H1 (cell line): ENCODE measurements around the gene POFUT2. TPM values are rescaled to one million over a fixed set of nuclear protein-coding genes. Genes with fewer than 3 reads are reported as not detected.

Experiments used
- CTCF ChIA-PET: fragments of 300-600 bp; sonication (Branson Sonifier 250); formaldehyde crosslinking; loops from one replicate; lab custom pipeline; 2021; ENCODE audit not compliant: partially characterized antibody; lab: Charles Lee
- POLR2A ChIA-PET: fragments of 300-600 bp; sonication (Branson Sonifier 250); formaldehyde crosslinking; loops from one replicate; lab custom pipeline; 2021; ENCODE audit warnings: inconsistent platforms; ENCODE audit not compliant: partially characterized antibody; lab: Charles Lee
- DNase-seq, 2 experiments: peaks; one replicate each; pipeline versions ENCODE4 v3.0.0 to v3.0.0-alpha.2; 2010 to 2022; ENCODE audit warnings: low spot score in 2 of 2, low read depth in 1 of 2, mixed read lengths in 1 of 2
- FAIRE-seq: peaks from 2 replicates; lab custom pipeline; 2011; peaks lifted over from hg19 to GRCh38; lab: Jason Lieb, UNC
- H2AFZ ChIP-seq: 2 replicates; pipeline ENCODE4 v1.8.1; 2012; ENCODE audit warnings: low read length, inconsistent platforms
- H2AK5ac ChIP-seq: 2 replicates; pipeline ENCODE4 v1.6.1; 2013; ENCODE audit warnings: low read depth, low read length
- H2BK120ac ChIP-seq: replicated peaks from 2 replicates; pipeline ENCODE3; 2013; ENCODE audit warnings: low read depth, low read length, inconsistent platforms
- H2BK12ac ChIP-seq: 2 replicates; pipeline ENCODE4 v1.6.1; 2013; ENCODE audit warnings: low read depth, low read length
- H2BK15ac ChIP-seq: 2 replicates; pipeline ENCODE4 v1.6.1; 2013; ENCODE audit warnings: low read length
- H2BK20ac ChIP-seq: 2 replicates; pipeline ENCODE4 v1.6.1; 2013; ENCODE audit warnings: low read length
- H2BK5ac ChIP-seq: 2 replicates; pipeline ENCODE4 v1.6.1; 2013; ENCODE audit warnings: low read depth, low read length
- H3K14ac ChIP-seq: 2 replicates; pipeline ENCODE4 v1.6.1; 2013; ENCODE audit warnings: inconsistent platforms; ENCODE audit not compliant: insufficient read length
- H3K18ac ChIP-seq: 2 replicates; pipeline ENCODE4 v1.6.1; 2013; ENCODE audit warnings: low read length; ENCODE audit errors: extremely low read depth
- H3K23ac ChIP-seq: 2 replicates; pipeline ENCODE4 v1.6.1; 2013; ENCODE audit warnings: inconsistent platforms; ENCODE audit not compliant: insufficient read length
- H3K23me2 ChIP-seq: 2 replicates; pipeline ENCODE4 v1.6.1; 2013; ENCODE audit warnings: low read depth, low read length
- H3K27ac ChIP-seq: 2 replicates; pipeline ENCODE4 v1.6.1; 2011; ENCODE audit warnings: low read depth, low read length, inconsistent platforms
- H3K27me3 ChIP-seq, 4 experiments: replicated peaks in 1 of 4; 1 replicate in 1 of 4; 2 replicates in 3 of 4; pipeline versions ENCODE4 v1.6.1 to v1.8.1; 2011 to 2013; ENCODE audit warnings: low read length in 3 of 4, mild to moderate bottlenecking in 3 of 4, inconsistent platforms in 2 of 4, mixed read lengths in 2 of 4, moderate library complexity in 1 of 4; ENCODE audit not compliant: control insufficient read depth in 3 of 4, insufficient read depth in 3 of 4; ENCODE audit errors: extremely low read depth in 1 of 4
- H3K36me3 ChIP-seq, 4 experiments: 2 replicates each; pipeline versions ENCODE4 v1.6.1 to v1.8.1; 2011 to 2013; ENCODE audit warnings: mild to moderate bottlenecking in 4 of 4, low read length in 3 of 4, moderate library complexity in 2 of 4, control low read depth in 1 of 4, inconsistent platforms in 1 of 4; ENCODE audit not compliant: insufficient read depth in 4 of 4, control insufficient read depth in 2 of 4
- H3K4ac ChIP-seq: replicated peaks from 2 replicates; pipeline ENCODE3; 2013; ENCODE audit warnings: low read length, low read depth, mixed read lengths, inconsistent platforms; ENCODE audit not compliant: insufficient read length
- H3K4me1 ChIP-seq, 4 experiments: replicated peaks in 1 of 4; 1 replicate in 1 of 4; 2 replicates in 3 of 4; pipeline versions ENCODE4 v1.6.1 to v1.8.1; 2011 to 2013; ENCODE audit warnings: low read length in 3 of 4, inconsistent platforms in 2 of 4, mixed read lengths in 1 of 4; ENCODE audit not compliant: insufficient read depth in 4 of 4, control insufficient read depth in 3 of 4
- H3K4me2 ChIP-seq, 2 experiments: 2 replicates each; pipeline versions ENCODE4 v1.6.1 to v1.8.1; 2011 to 2013; ENCODE audit warnings: low read depth in 2 of 2, low read length in 2 of 2, control low read depth in 1 of 2, inconsistent platforms in 1 of 2, mild to moderate bottlenecking in 1 of 2; ENCODE audit not compliant: insufficient read depth in 1 of 2
- H3K4me3 ChIP-seq, 4 experiments: fragments of 200-600, 300-600 bp in 1 of 4; sonication (generic), shearing (Covaris generic), sonication (Bioruptor Twin) in 1 of 4; 2 replicates each; pipeline versions ENCODE4 v1.5.1 to v1.8.1; 2011 to 2016; ENCODE audit warnings: low read length in 4 of 4, low read depth in 3 of 4, control low read depth in 2 of 4, inconsistent platforms in 2 of 4, mild to moderate bottlenecking in 2 of 4, mixed read lengths in 1 of 4, moderate library complexity in 1 of 4; ENCODE audit not compliant: insufficient read depth in 2 of 4; ENCODE audit errors: extremely low read depth in 1 of 4
- H3K56ac ChIP-seq: replicated peaks from 2 replicates; pipeline ENCODE3; 2013; ENCODE audit warnings: low read depth, mild to moderate bottlenecking, mixed read lengths, low read length, inconsistent platforms; ENCODE audit not compliant: insufficient read length
- H3K79me1 ChIP-seq: 2 replicates; pipeline ENCODE4 v1.6.1; 2013; ENCODE audit warnings: low read depth, low read length, control low read depth
- H3K79me2 ChIP-seq, 2 experiments: 2 replicates each; pipeline versions ENCODE4 v1.6.1 to v1.8.1; 2012 to 2013; ENCODE audit warnings: low read length in 2 of 2, mild to moderate bottlenecking in 2 of 2, inconsistent platforms in 1 of 2; ENCODE audit not compliant: insufficient read depth in 2 of 2, control insufficient read depth in 1 of 2
- H3K9ac ChIP-seq, 4 experiments: replicated peaks in 1 of 4; 1 replicate in 1 of 4; 2 replicates in 3 of 4; pipeline versions ENCODE4 v1.6.1 to v1.8.1; 2011 to 2013; ENCODE audit warnings: low read depth in 3 of 4, low read length in 3 of 4, control low read depth in 2 of 4, mild to moderate bottlenecking in 2 of 4, moderate library complexity in 2 of 4, inconsistent platforms in 1 of 4; ENCODE audit errors: extremely low read depth in 1 of 4
- H3K9me3 ChIP-seq, 2 experiments: 2 replicates each; pipeline versions ENCODE4 v1.6.1 to v1.8.1; 2012 to 2013; ENCODE audit warnings: mild to moderate bottlenecking in 2 of 2, moderate library complexity in 2 of 2, control low read depth in 1 of 2, inconsistent platforms in 1 of 2, low read depth in 1 of 2, low read length in 1 of 2, mixed read lengths in 1 of 2; ENCODE audit not compliant: insufficient read depth in 2 of 2
- H4K20me1 ChIP-seq, 2 experiments: replicated peaks in 1 of 2; 2 replicates each; pipeline versions ENCODE3 to v1.8.1; 2011 to 2013; ENCODE audit warnings: inconsistent platforms in 2 of 2, low read length in 2 of 2, mild to moderate bottlenecking in 1 of 2; ENCODE audit not compliant: insufficient read depth in 2 of 2, control insufficient read depth in 1 of 2
- H4K5ac ChIP-seq: 2 replicates; pipeline ENCODE4 v1.6.1; 2013; ENCODE audit warnings: low read length, low read depth, mixed read lengths, inconsistent platforms; ENCODE audit not compliant: insufficient read length
- H4K8ac ChIP-seq: 2 replicates; pipeline ENCODE4 v1.8.0; 2013; ENCODE audit warnings: mild to moderate bottlenecking, moderate library complexity, low read length, inconsistent platforms; ENCODE audit not compliant: insufficient read depth; ENCODE audit errors: extremely low read depth
- H4K91ac ChIP-seq: replicated peaks from 2 replicates; pipeline ENCODE3; 2013; ENCODE audit warnings: low read length, mixed read lengths, inconsistent platforms; ENCODE audit not compliant: insufficient read length
- ASH2L ChIP-seq: fragments of 200-600, 300-600 bp; sonication (generic); IDR thresholded peaks from one replicate; pipeline ENCODE4 v1.7.1; 2017; ENCODE audit warnings: low read length
- CHD1 ChIP-seq: IDR thresholded peaks from 2 replicates; pipeline ENCODE4 v1.6.1; 2012; ENCODE audit warnings: low read depth, low read length, improper control_type of control experiment
- GABPA ChIP-seq: IDR thresholded peaks from 2 replicates; pipeline ENCODE4 v1.6.1; 2011; ENCODE audit warnings: mild to moderate bottlenecking, low read length, moderate library complexity, borderline replicate concordance; ENCODE audit not compliant: insufficient read depth
- KDM1A ChIP-seq: fragments of 200-600, 300-600 bp; sonication (generic); IDR thresholded peaks from 2 replicates; pipeline ENCODE4 v1.7.1; 2016; ENCODE audit warnings: mild to moderate bottlenecking, low read length, borderline replicate concordance
- KDM5A ChIP-seq: fragments of 200-600 bp; IDR thresholded peaks from 2 replicates; pipeline ENCODE4 v1.7.1; 2012; ENCODE audit warnings: mild to moderate bottlenecking, low read length, inconsistent platforms, mixed read lengths
- MAFK ChIP-seq: IDR thresholded peaks from 2 replicates; pipeline ENCODE4 v1.6.1; 2012; ENCODE audit warnings: low read depth, mild to moderate bottlenecking, improper control_type of control experiment, low read length
- RBBP5 ChIP-seq: IDR thresholded peaks from 2 replicates; pipeline ENCODE4 v1.7.1; 2012; ENCODE audit warnings: low read depth, mild to moderate bottlenecking, inconsistent platforms, low read length, moderate library complexity, borderline replicate concordance
- SP2 ChIP-seq: IDR thresholded peaks from 2 replicates; pipeline ENCODE4 v1.6.1; 2012; ENCODE audit warnings: mild to moderate bottlenecking, low read length, inconsistent platforms
- SP4 ChIP-seq: IDR thresholded peaks from 2 replicates; pipeline ENCODE4 v1.6.1; 2012; ENCODE audit warnings: low read length, inconsistent platforms
- TEAD4 ChIP-seq: IDR thresholded peaks from 2 replicates; pipeline ENCODE4 v1.6.1; 2012; ENCODE audit warnings: low read depth, low read length, inconsistent platforms, mixed read lengths
- YY1 ChIP-seq: IDR thresholded peaks from 2 replicates; pipeline ENCODE4 v1.6.1; 2011; ENCODE audit warnings: low read depth, mild to moderate bottlenecking, low read length
- ZNF274 ChIP-seq: IDR thresholded peaks from 2 replicates; pipeline ENCODE4 v1.7.0; 2012; ENCODE audit warnings: low read length, borderline replicate concordance; ENCODE audit errors: extremely low read depth
- WGBS, 2 experiments: shearing (Covaris generic) in 1 of 2; methylation state at CpG; one replicate each; pipeline versions ENCODE4 v1.1.6 to v1.1.7; 2013 to 2015; ENCODE audit warnings: low lambda C conversion rate in 2 of 2, mixed read lengths in 2 of 2, inconsistent platforms in 1 of 2, low coverage in 1 of 2, missing lambda C conversion rate in 1 of 2; ENCODE audit not compliant: insufficient replicate concordance in 2 of 2, insufficient coverage in 1 of 2, insufficient read length in 1 of 2; ENCODE audit errors: extremely low coverage in 1 of 2, missing lambda C conversion rate in 1 of 2; 5-methylcytosine and 5-hydroxymethylcytosine counted together
- polyA plus RNA-seq, 7 experiments: library from polyadenylated mRNA; depleted of rRNA in 3 of 7; stranded (reverse) in 5 of 7; unstranded in 2 of 7; fragments of >200 nt in 5 of 7; fragments of 200-250 nt in 2 of 7; gene quantifications; 1 replicate in 5 of 7; 2 replicates in 1 of 7; 4 replicates in 1 of 7; pipeline versions ENCODE4 v1.2.1 to v1.2.3, GENCODE V29; 2011 to 2013; ENCODE audit warnings: missing spikeins in 2 of 7, mixed read lengths in 2 of 7
- total RNA-seq: library from RNA; stranded (reverse); fragmentation: NEBNext Ultra II Directional; extraction: Animal tissue kit (Norgen Biotek cat#: 25700); gene quantifications from 2 replicates; pipeline ENCODE4 v1.2.1, GENCODE V29; 2021
- TF ChIP-seq, protein P1 (sequence below): IDR thresholded peaks from 2 replicates; pipeline ENCODE4 v1.6.1; 2011; ENCODE audit warnings: low read depth, mild to moderate bottlenecking, low read length; ENCODE audit not compliant: insufficient read depth

Gene POFUT2
- total and polyA plus RNA-seq, 2 of the 8 experiments (the other 6 are each of a cell fraction or from before 2014, with no cell fraction given) = 13.7 to 32.1 TPM

DNA sequence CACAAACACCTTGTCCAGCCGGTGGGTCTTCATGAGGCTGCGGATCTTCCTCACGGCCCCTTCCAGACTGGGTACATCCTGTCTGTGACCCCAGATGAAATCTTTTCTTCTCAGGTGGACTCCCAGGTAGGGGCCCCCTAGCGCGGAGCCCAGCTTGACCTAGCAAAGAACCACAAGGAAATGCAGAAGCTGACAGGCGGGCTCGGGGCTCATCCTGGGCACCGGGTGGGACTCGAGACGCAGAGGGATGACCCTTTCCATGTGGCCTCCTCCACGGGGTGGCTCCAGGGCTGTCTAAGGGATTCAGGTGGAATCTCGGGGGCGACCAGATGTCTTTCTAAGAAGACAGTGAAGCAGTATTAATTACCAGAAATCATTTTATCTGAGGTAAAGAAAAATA, 17.8 kb downstream of the POFUT2 start:
- Histone ChIP-seq H3K56ac (no peak overlapping the region), H4K20me1 (peaks cover 0 to 6% of the 10 kb centered on the region in 2 experiments), H3K18ac (no peak overlapping the region), H3K79me2 (peaks cover 0 to 31% of the 10 kb centered on the region in 2 experiments; a peak in 2 of 4 replicates), H4K5ac (no peak overlapping the region), H3K79me1 (no peaks in the 10 kb centered on the region), H4K91ac (no peak overlapping the region), H3K9me3 (peaks cover 0 to 4% of the 10 kb centered on the region in 2 experiments; a peak in 1 of 4 replicates), H2AFZ (no peak overlapping the region), H3K27ac (no peak overlapping the region), H3K9ac (no peak overlapping the region), H2BK20ac (no peak overlapping the region), H2AK5ac (no peak overlapping the region), H2BK120ac (no peak overlapping the region), H4K8ac (no peak overlapping the region), H2BK5ac (no peak overlapping the region), H3K4me1 (no peaks in the 10 kb centered on the region), H2BK12ac (no peak overlapping the region), H3K4ac (no peak overlapping the region), H2BK15ac (no peak overlapping the region), H3K36me3 (peaks cover 15 to 40% (median 26%) of the 10 kb centered on the region in 4 experiments), H3K4me3 (no peak overlapping the region), H3K23me2 (no peaks in the 10 kb centered on the region), H3K14ac (no peak overlapping the region), H3K4me2 (no peak overlapping the region), H3K23ac (no peak overlapping the region), H3K27me3 (no peaks in the 10 kb centered on the region)
- FAIRE-seq (no peak), DNase-seq (no peak)
- ChIA-PET CTCF (interaction anchor here (0.7 to 3.3 kb wide), 9 partner anchors 8 to 159 kb away, joined by 3 to 19 read pairs (median 3); no protein-coding TSS in a partner anchor), POLR2A (interaction anchor here (1.6 kb wide), 1 partner anchor 11 kb away, joined by 7 read pairs; no protein-coding TSS in a partner anchor)
- 94% methylated on average over 13 of the region's 13 CpGs; no CpG with 5 or more reads in 1 of the 2 experiments for WGBS, 2 experiments
- TF ChIP-seq CHD1 = no peak
- TF ChIP-seq KDM1A = no peak
- TF ChIP-seq RBBP5 = no peak
- TF ChIP-seq ZNF274 = no peak
- TF ChIP-seq GABPA = no peak
- TF ChIP-seq KDM5A = no peak
- no peak for TF ChIP-seq TEAD4
- no peak for TF ChIP-seq SP2
- TF ChIP-seq YY1 = no peak
- TF ChIP-seq SP4 = no peak
- no peak for TF ChIP-seq MAFK
- TF ChIP-seq, protein P1, sequence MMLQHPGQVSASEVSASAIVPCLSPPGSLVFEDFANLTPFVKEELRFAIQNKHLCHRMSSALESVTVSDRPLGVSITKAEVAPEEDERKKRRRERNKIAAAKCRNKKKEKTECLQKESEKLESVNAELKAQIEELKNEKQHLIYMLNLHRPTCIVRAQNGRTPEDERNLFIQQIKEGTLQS = no peak
- no peak for TF ChIP-seq ASH2L
